ENCODE data around the gene TMEM131. TPM values are rescaled to one million over a fixed set of nuclear protein-coding genes. Genes with fewer than 3 reads are reported as not detected.

The TMEM131 gene
- total RNA-seq, 1 experiment from 2014 or later: 29.6 TPM

DNA sequence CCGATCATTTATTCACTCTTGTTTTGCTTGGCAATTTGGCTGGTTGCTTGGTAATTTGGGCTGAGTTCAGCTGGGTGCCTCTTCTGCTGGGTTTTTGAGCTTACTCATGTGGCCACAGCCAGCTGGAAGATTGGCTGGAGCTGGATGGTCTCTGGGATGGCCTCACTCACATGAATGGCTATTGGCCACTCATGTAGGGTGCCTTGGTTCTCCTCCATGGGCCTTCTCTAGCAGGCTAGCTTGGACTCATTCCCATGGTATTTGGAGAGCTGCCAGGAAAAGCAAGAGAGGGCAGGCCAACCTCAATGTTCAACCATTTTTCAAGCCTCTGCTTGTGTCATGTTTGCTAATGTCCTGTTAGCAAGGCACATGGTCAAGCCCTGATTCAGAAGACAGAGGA lies 265.5 kb downstream of the TMEM131 start:
- Histone ChIP-seq H4K20me1 (ENCODE audit: insufficient read depth) (no peaks in the 10 kb centered on the region), H3K27me3 (ENCODE audit: insufficient read depth, low read depth) (no peaks in the 10 kb centered on the region), H3K4me3 (no peak overlapping the region), H3K36me3 (ENCODE audit: low read depth) (no peaks in the 10 kb centered on the region), H3K79me2 (ENCODE audit: low read depth) (no peaks in the 10 kb centered on the region), H3K4me2 (no peak overlapping the region), H3K27ac (no peak overlapping the region), H3K9me3 (ENCODE audit: insufficient read depth, low read depth) (peaks cover 14% of the 10 kb centered on the region; the same call in 1 of the 2 replicates), H3F3A (ENCODE audit: insufficient read depth, low read depth) (no peaks in the 10 kb centered on the region; the same call in 1 of the 2 replicates), H2AFZ (no peak overlapping the region), H3K9me2 (ENCODE audit: insufficient read depth) (no peaks in the 10 kb centered on the region), H3K4me1 (replicated peaks; ENCODE audit: insufficient read depth) (no peaks in the 10 kb centered on the region)
- intact Hi-C loops (cut with micrococcal nuclease; ENCODE audit: unreplicated experiment): no loop called here
- BruUV-seq (replicated peaks): no TSS peak
- ChIA-PET POLR2A (ENCODE audit: unreplicated experiment) (no interaction called here), CTCF (interaction anchor here (0.6 to 0.7 kb wide), 2 partner anchors 46 to 633 kb away, joined by 3 read pairs; no protein-coding TSS in a partner anchor)
- TF ChIP-seq, protein P1, sequence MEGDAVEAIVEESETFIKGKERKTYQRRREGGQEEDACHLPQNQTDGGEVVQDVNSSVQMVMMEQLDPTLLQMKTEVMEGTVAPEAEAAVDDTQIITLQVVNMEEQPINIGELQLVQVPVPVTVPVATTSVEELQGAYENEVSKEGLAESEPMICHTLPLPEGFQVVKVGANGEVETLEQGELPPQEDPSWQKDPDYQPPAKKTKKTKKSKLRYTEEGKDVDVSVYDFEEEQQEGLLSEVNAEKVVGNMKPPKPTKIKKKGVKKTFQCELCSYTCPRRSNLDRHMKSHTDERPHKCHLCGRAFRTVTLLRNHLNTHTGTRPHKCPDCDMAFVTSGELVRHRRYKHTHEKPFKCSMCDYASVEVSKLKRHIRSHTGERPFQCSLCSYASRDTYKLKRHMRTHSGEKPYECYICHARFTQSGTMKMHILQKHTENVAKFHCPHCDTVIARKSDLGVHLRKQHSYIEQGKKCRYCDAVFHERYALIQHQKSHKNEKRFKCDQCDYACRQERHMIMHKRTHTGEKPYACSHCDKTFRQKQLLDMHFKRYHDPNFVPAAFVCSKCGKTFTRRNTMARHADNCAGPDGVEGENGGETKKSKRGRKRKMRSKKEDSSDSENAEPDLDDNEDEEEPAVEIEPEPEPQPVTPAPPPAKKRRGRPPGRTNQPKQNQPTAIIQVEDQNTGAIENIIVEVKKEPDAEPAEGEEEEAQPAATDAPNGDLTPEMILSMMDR (conservative IDR thresholded peaks at IDR 0.05): no peak
- TF ChIP-seq EZH2 (IDR thresholded peaks at IDR 0.05; ENCODE audit: low read depth): no peak
- peak in 1 of 2 experiments; percentile 46 for DNase-seq

- no peaks in the 10 kb centered on the region for H3K36me3 ChIP-seq (ENCODE audit: low read depth)
- CTCF ChIA-PET: no interaction called here
- no peak for TF ChIP-seq EZH2 (IDR thresholded peaks at IDR 0.05; ENCODE audit: low read depth)
- TF ChIP-seq, protein P1 (conservative IDR thresholded peaks at IDR 0.05): no peak
- no peak overlapping the region for H3K27ac ChIP-seq
- intact Hi-C loops (cut with micrococcal nuclease; ENCODE audit: unreplicated experiment): no loop called here
- no peak overlapping the region for H2AFZ ChIP-seq
- no peaks in the 10 kb centered on the region; the same call in 1 of the 2 replicates for H3F3A ChIP-seq (ENCODE audit: insufficient read depth, low read depth)
- no TSS peak for BruUV-seq (replicated peaks)
- H4K20me1 ChIP-seq (ENCODE audit: insufficient read depth): no peaks in the 10 kb centered on the region
- H3K9me3 ChIP-seq (ENCODE audit: insufficient read depth, low read depth): peaks cover 14% of the 10 kb centered on the region; the same call in 1 of the 2 replicates
- POLR2A ChIA-PET (ENCODE audit: unreplicated experiment): no interaction called here
- no peak overlapping the region for H3K4me3 ChIP-seq
- H3K4me2 ChIP-seq: no peak overlapping the region
- no peaks in the 10 kb centered on the region for H3K4me1 ChIP-seq (replicated peaks; ENCODE audit: insufficient read depth)
- no peaks in the 10 kb centered on the region for H3K9me2 ChIP-seq (ENCODE audit: insufficient read depth)
- no peaks in the 10 kb centered on the region for H3K79me2 ChIP-seq (ENCODE audit: low read depth)
- peak in 1 of 2 experiments; percentile 33 for DNase-seq
- H3K27me3 ChIP-seq (ENCODE audit: insufficient read depth, low read depth): no peaks in the 10 kb centered on the region
Observed at GRCh38 chr2:97728091-97728731, 267.5 kb downstream of the TMEM131 start.

- H3K4me3 ChIP-seq: no peak overlapping the region
- no peaks in the 10 kb centered on the region for H3K9me2 ChIP-seq (ENCODE audit: insufficient read depth)
- no peak for TF ChIP-seq EZH2 (IDR thresholded peaks at IDR 0.05; ENCODE audit: low read depth)
- TF ChIP-seq, protein P1 (conservative IDR thresholded peaks at IDR 0.05): no peak
- no peaks in the 10 kb centered on the region for H3K36me3 ChIP-seq (ENCODE audit: low read depth)
- intact Hi-C loops (cut with micrococcal nuclease; ENCODE audit: unreplicated experiment): no loop called here
- no peaks in the 10 kb centered on the region; the same call in 1 of the 2 replicates for H3F3A ChIP-seq (ENCODE audit: insufficient read depth, low read depth)
- H3K4me2 ChIP-seq: no peak overlapping the region
- no peak for DNase-seq
- no peak overlapping the region for H2AFZ ChIP-seq
- ChIA-PET POLR2A (ENCODE audit: unreplicated experiment) (no interaction called here), CTCF (no interaction called here)
- no peaks in the 10 kb centered on the region for H4K20me1 ChIP-seq (ENCODE audit: insufficient read depth)
- H3K4me1 ChIP-seq (replicated peaks; ENCODE audit: insufficient read depth): no peaks in the 10 kb centered on the region
- H3K27me3 ChIP-seq (ENCODE audit: insufficient read depth, low read depth): no peaks in the 10 kb centered on the region
- H3K9me3 ChIP-seq (ENCODE audit: insufficient read depth, low read depth): peaks cover 14% of the 10 kb centered on the region; the same call in 1 of the 2 replicates
- H3K79me2 ChIP-seq (ENCODE audit: low read depth): no peaks in the 10 kb centered on the region
- BruUV-seq (replicated peaks): no TSS peak
- no peak overlapping the region for H3K27ac ChIP-seq
Observed at GRCh38 chr2:97727296-97727695, 268.5 kb downstream of the TMEM131 start.

All from PC-9 (cell line).